ENCODE measurements around the gene CTPS1. TPM values are rescaled to one million over a fixed set of nuclear protein-coding genes. Genes with fewer than 3 reads are reported as not detected.

Gene CTPS1
- total and polyA plus RNA-seq, 7 donors: 1.8 to 99.0 (median 26.0) TPM

- Histone ChIP-seq H3K27me3 (no peaks in the 10 kb centered on the region), H3K27ac (peak overlapping the region in 2 of 4 donors; percentile 98), H3K4me3 (no peak overlapping the region), H3K4me1 (peaks cover 0 to 39% (median 28%) of the 10 kb centered on the region in 4 donors), H3K36me3 (no peaks in the 10 kb centered on the region), H3K9me3 (no peaks in the 10 kb centered on the region)
- TF ChIP-seq CTCF (IDR thresholded peaks at IDR 0.05) (no peak), POLR2AphosphoS5 (IDR thresholded peaks at IDR 0.05) (no peak), EP300 (IDR thresholded peaks at IDR 0.05) (no peak), POLR2A (IDR thresholded peaks at IDR 0.05) (no peak)
- intact Hi-C loops (cut with DNase I): no loop called here
- 96 to 98% methylated on average over 1 of the region's 1 CpG for WGBS, 2 donors
- DNase-seq: no peak
Observed at GRCh38 chr1:40977716-40978115, 1.8 kb upstream of the CTPS1 start.

GRCh38 chr1:40978886-40979240 is 633 bp upstream of the CTPS1 start:
- H3K36me3 ChIP-seq: no peaks in the 10 kb centered on the region
- 36 to 40% methylated on average over 17 of the region's 17 CpGs for WGBS, 2 donors
- peaks cover 0 to 50% (median 39%) of the 10 kb centered on the region in 4 donors for H3K4me1 ChIP-seq
- intact Hi-C loops (cut with DNase I): no loop called here
- no peaks in the 10 kb centered on the region for H3K27me3 ChIP-seq
- DNase-seq: peak; percentile 69
- H3K4me3 ChIP-seq: peak overlapping the region; percentile 53 to 76 (median 74)
- peak overlapping the region; percentile 93 to 98 (median 96) for H3K27ac ChIP-seq
- no peaks in the 10 kb centered on the region for H3K9me3 ChIP-seq
- TF ChIP-seq EP300 (IDR thresholded peaks at IDR 0.05) (no peak), POLR2AphosphoS5 (IDR thresholded peaks at IDR 0.05) (no peak), CTCF (IDR thresholded peaks at IDR 0.05) (no peak), POLR2A (IDR thresholded peaks at IDR 0.05) (no peak)

GRCh38 chr1:40980068-40980452 is 564 bp downstream of the CTPS1 start:
- H3K4me3 ChIP-seq: peak overlapping the region; percentile 53 to 76 (median 74)
- H3K27me3 ChIP-seq: no peaks in the 10 kb centered on the region
- H3K4me1 ChIP-seq: peaks cover 0 to 62% (median 51%) of the 10 kb centered on the region in 4 donors
- intact Hi-C loops (cut with DNase I): loop anchor here (10.0 kb wide), 1 partner anchor 125 kb away; no protein-coding TSS in a partner anchor
- H3K36me3 ChIP-seq: peaks cover 0 to 3% (median 0%) of the 10 kb centered on the region in 4 donors
- peak overlapping the region; percentile 93 to 98 (median 96) for H3K27ac ChIP-seq
- TF ChIP-seq EP300 (IDR thresholded peaks at IDR 0.05): no peak
- no peak for TF ChIP-seq POLR2AphosphoS5 (IDR thresholded peaks at IDR 0.05)
- TF ChIP-seq CTCF (IDR thresholded peaks at IDR 0.05): no peak
- TF ChIP-seq POLR2A (IDR thresholded peaks at IDR 0.05): no peak
- H3K9me3 ChIP-seq: no peaks in the 10 kb centered on the region
- no peak for DNase-seq
- WGBS, 2 donors: 0% methylated on average over 50 of the region's 50 CpGs

GRCh38 chr1:40980453-40981121 is 1.1 kb downstream of the CTPS1 start:
- intact Hi-C loops (cut with DNase I): loop anchor here (10.0 kb wide), 1 partner anchor 124 kb away; no protein-coding TSS in a partner anchor
- no peaks in the 10 kb centered on the region for H3K27me3 ChIP-seq
- H3K4me1 ChIP-seq: peaks cover 0 to 67% (median 56%) of the 10 kb centered on the region in 4 donors
- peak overlapping the region; percentile 53 to 76 (median 74) for H3K4me3 ChIP-seq
- peak overlapping the region; percentile 93 to 98 (median 96) for H3K27ac ChIP-seq
- TF ChIP-seq POLR2AphosphoS5 (IDR thresholded peaks at IDR 0.05) (peak in 1 of 4 donors; percentile 23), EP300 (IDR thresholded peaks at IDR 0.05) (no peak)
- peaks cover 0 to 6% (median 0%) of the 10 kb centered on the region in 4 donors for H3K36me3 ChIP-seq
- 25% methylated on average over 27 of the region's 27 CpGs for WGBS, 2 donors
- no peak for DNase-seq
- no peaks in the 10 kb centered on the region for H3K9me3 ChIP-seq

GRCh38 chr1:40981691-40982448 is 2.4 kb downstream of the CTPS1 start:
- TF ChIP-seq POLR2AphosphoS5 (IDR thresholded peaks at IDR 0.05) (peak in 2 of 4 donors; percentile 25 to 27), EP300 (IDR thresholded peaks at IDR 0.05) (no peak)
- peaks cover 0 to 80% (median 69%) of the 10 kb centered on the region in 4 donors for H3K4me1 ChIP-seq
- 81 to 87% methylated on average over 14 of the region's 14 CpGs for WGBS, 2 donors
- intact Hi-C loops (cut with DNase I): loop anchor here (10.0 kb wide), 1 partner anchor 123 kb away; no protein-coding TSS in a partner anchor
- DNase-seq: no peak
- peak overlapping the region; percentile 93 to 98 (median 96) for H3K27ac ChIP-seq
- H3K9me3 ChIP-seq: no peaks in the 10 kb centered on the region
- H3K4me3 ChIP-seq: peak overlapping the region; percentile 7 to 76 (median 74)
- peaks cover 0 to 17% (median 7%) of the 10 kb centered on the region in 4 donors for H3K36me3 ChIP-seq
- no peaks in the 10 kb centered on the region for H3K27me3 ChIP-seq
